ENCODE results near the gene MB.
"Not testable (repeated sequence)": the region's sequence is repeated elsewhere in the genome, so short reads cannot be mapped to it uniquely, and the experiment has no call there.

Gene MB

DNA sequence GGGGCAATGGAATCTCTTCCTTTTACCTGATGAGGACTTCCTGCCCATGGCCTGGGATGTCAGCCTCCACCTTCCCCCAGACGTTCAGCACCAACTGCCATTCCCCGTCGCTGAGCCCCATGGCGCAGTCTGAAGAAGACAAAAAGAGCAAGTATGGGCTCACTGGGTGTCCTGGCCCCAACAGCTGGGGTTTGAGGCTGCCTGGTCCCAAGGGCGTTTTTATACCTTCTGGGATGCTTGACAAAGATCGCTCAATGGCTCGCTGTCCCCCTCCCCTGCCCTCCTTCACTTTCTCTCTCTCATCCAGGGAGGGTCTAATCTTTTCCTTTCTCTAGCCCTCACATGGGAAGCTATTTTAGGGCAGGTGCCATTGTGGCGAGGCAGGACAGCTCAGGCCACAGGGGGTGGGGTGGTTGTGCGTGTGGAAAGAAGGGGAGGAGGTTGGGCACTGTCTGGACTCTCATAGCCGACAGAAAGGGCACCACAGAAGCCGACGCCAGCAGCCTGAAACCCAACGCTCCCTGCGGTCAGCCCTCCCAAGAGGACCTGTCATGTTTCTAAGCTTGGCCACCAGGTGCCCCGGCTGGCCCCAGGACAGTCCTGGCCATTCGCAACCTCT lies at the start of gene MB:
Gene MB, minus strand, starts transcription at position 193 of the 619 bp plus-strand sequence. Its CDS starts 72 bp downstream, at position 121.
- TF ChIP-seq FOXP2 (optimal IDR thresholded peaks at IDR 0.05; ENCODE audit: control extremely low read depth, extremely low read length, insufficient read depth) (no peak), POLR2AphosphoS5 (IDR thresholded peaks at IDR 0.05; ENCODE audit: borderline replicate concordance, low read depth, low read length) (no peak), EZH2 (IDR thresholded peaks at IDR 0.05) (no peak)
- DNase-seq (ENCODE audit: low read depth, low spot score) = no peak

DNA sequence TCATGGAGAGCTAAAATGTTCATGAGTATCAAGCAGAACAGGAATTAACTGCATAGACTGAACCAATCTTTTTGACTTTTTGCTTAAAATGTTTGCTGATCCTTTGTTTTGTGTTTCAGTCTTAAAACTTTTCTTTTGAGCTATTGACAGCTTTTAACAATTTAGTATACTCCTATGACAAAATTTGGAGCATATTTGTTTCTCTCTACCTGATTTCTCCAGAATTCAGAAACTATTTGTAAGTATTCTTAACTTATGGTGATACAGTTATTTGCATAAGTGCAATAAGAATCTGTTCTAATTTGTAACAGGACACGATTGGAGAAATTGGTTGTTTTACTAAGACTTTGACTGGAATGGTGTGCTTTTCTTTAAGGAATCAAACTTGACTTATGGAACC lies 49.6 kb upstream of the MB start:
- not testable (repeated sequence) for H3K27ac ChIP-seq; DNase-seq (ENCODE audit: low read depth, low spot score); H3K4me3 ChIP-seq; H3K9ac ChIP-seq (ENCODE audit: insufficient read length); H3K36me3 ChIP-seq (ENCODE audit: insufficient read depth, low read length)
- peaks cover 15% of the 10 kb centered on the region; the same call in 1 of the 2 replicates for H3K9me3 ChIP-seq (ENCODE audit: low read depth, low read length)

More for the DNA sequence above, at the start of gene MB:
- no peaks in the 10 kb centered on the region for H3K9me3 ChIP-seq (ENCODE audit: low read depth, low read length)
- no peak within 1 kb of the TSS for H3K9ac ChIP-seq (ENCODE audit: insufficient read length)
- H3K36me3 ChIP-seq (ENCODE audit: insufficient read depth, low read length) = no peaks in the 10 kb centered on the region
- H3K27ac ChIP-seq = no peak within 1 kb of the TSS
- H3K4me3 ChIP-seq = no peak within 1 kb of the TSS

DNA sequence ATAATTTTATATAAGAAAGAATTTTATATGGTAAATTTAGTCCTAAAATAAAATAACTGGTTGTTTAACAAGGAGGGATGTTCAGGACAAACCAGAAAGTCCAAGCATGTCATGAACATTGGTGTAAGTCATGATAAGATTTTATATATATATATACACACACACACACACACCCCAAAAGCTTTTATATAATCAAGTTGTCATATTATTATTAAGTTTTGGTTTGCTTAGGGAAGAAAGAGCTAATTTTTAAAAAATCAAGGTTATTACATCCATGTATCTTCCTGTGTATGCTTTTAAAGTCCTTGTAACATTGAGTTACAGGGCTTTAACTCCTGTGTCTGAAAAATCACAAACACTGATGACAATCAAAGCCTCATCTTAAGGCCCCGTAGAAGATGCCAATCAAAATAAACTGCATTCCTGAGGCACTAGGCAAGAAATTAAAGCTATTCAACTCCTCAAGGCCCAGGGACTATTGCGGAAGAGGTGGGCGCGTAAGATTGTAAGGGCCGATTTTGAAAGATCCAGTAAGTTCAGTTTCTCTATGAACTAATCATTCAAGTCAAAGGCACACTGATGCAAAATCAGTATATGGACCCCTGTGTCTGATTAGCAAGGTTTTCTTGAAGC lies 47.9 kb upstream of the MB start:
- H3K9ac ChIP-seq (ENCODE audit: insufficient read length) = no peak overlapping the region
- TF ChIP-seq EZH2 (IDR thresholded peaks at IDR 0.05) = no peak
- TF ChIP-seq POLR2AphosphoS5 (IDR thresholded peaks at IDR 0.05; ENCODE audit: borderline replicate concordance, low read depth, low read length) = no peak
- TF ChIP-seq FOXP2 (optimal IDR thresholded peaks at IDR 0.05; ENCODE audit: control extremely low read depth, extremely low read length, insufficient read depth) = no peak
- no peak overlapping the region for H3K27ac ChIP-seq
- DNase-seq (ENCODE audit: low read depth, low spot score) = no peak
- H3K9me3 ChIP-seq (ENCODE audit: low read depth, low read length) = peaks cover 15% of the 10 kb centered on the region; the same call in 1 of the 2 replicates
- no peak overlapping the region for H3K4me3 ChIP-seq
- no peaks in the 10 kb centered on the region for H3K36me3 ChIP-seq (ENCODE audit: insufficient read depth, low read length)

DNA sequence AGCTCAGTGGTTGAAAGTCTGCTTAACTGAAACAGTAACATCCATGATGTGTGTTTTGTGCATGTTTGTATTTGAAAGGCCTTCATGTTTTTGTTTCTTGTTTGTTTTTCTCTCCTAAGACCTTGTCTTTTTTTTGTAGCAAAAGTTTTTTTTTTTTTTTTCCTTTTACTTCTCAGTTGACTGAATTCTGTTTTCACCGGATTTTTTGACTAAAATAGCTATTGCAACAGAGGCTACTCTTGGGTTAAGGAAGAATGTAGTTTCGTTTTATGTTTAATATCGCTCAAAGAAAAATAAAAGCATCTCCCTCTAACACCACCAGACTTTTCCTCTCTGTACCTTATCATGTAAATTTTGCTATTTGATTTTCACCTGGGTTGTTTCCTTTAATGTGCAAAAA lies 46.2 kb upstream of the MB start:
- no peak for DNase-seq (ENCODE audit: low read depth, low spot score)
- H3K9me3 ChIP-seq (ENCODE audit: low read depth, low read length) = peaks cover 18% of the 10 kb centered on the region; the same call in 1 of the 2 replicates
- no peak overlapping the region for H3K9ac ChIP-seq (ENCODE audit: insufficient read length)
- no peak overlapping the region for H3K4me3 ChIP-seq
- H3K36me3 ChIP-seq (ENCODE audit: insufficient read depth, low read length) = peaks cover 6% of the 10 kb centered on the region; the same call in 1 of the 2 replicates
- TF ChIP-seq POLR2AphosphoS5 (IDR thresholded peaks at IDR 0.05; ENCODE audit: borderline replicate concordance, low read depth, low read length) (no peak), EZH2 (IDR thresholded peaks at IDR 0.05) (no peak), FOXP2 (optimal IDR thresholded peaks at IDR 0.05; ENCODE audit: control extremely low read depth, extremely low read length, insufficient read depth) (no peak)
- no peak overlapping the region for H3K27ac ChIP-seq

DNA sequence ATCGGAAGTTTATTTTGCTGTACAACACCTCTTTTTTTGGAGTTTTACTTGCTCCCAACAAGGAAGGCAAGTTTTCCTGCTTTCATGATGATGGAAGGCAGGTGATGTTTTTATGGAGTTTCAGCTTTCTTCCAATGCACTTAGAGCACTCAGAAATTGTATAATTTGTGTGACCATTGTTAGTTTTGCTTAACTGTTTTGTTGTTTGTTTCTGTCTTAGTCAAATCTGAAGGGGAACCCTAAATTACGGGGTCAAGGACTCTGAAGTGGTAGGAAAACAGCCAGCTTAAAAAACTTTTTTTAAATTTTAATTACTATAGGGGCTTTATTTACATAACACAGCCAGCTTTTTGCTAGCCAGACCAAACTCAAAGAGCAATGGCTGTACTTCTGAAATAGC lies 45.8 kb upstream of the MB start:
- Histone ChIP-seq H3K9me3 (ENCODE audit: low read depth, low read length) (peaks cover 18% of the 10 kb centered on the region; the same call in 1 of the 2 replicates), H3K27ac (no peak overlapping the region), H3K4me3 (no peak overlapping the region)

DNA sequence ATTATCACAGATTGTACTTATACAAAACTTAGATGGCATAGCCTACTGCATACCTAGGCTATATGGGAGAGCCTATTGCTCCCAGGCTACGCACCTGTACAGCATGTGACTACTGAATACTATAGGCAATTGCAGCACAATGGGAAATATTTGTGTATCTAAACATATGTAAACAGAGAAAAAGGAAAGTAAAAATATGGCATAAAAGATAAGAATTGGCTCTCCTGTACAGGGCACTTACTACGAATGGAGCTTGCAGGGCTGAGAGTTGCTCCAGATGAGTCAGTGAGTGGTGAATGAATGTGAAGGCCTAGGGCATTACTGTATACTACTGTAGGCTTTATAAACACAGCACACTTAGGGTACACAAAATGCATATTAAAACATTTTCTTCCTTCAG lies 44.3 kb upstream of the MB start:
- peaks cover 18% of the 10 kb centered on the region; the same call in 1 of the 2 replicates for H3K9me3 ChIP-seq (ENCODE audit: low read depth, low read length)
- no peak overlapping the region for H3K4me3 ChIP-seq
- no peak for DNase-seq (ENCODE audit: low read depth, low spot score)
- H3K27ac ChIP-seq = peak overlapping the region; percentile 93
- no peak for TF ChIP-seq FOXP2 (optimal IDR thresholded peaks at IDR 0.05; ENCODE audit: control extremely low read depth, extremely low read length, insufficient read depth)
- TF ChIP-seq EZH2 (IDR thresholded peaks at IDR 0.05) = no peak
- H3K36me3 ChIP-seq (ENCODE audit: insufficient read depth, low read length) = peaks cover 6% of the 10 kb centered on the region; the same call in 1 of the 2 replicates
- H3K9ac ChIP-seq (ENCODE audit: insufficient read length) = no peak overlapping the region

More for the DNA sequence above, 45.8 kb upstream of the MB start:
- H3K36me3 ChIP-seq (ENCODE audit: insufficient read depth, low read length) = peaks cover 6% of the 10 kb centered on the region; the same call in 1 of the 2 replicates
- DNase-seq (ENCODE audit: low read depth, low spot score) = no peak
- no peak overlapping the region for H3K9ac ChIP-seq (ENCODE audit: insufficient read length)
- no peak for TF ChIP-seq EZH2 (IDR thresholded peaks at IDR 0.05)
- TF ChIP-seq POLR2AphosphoS5 (IDR thresholded peaks at IDR 0.05; ENCODE audit: borderline replicate concordance, low read depth, low read length) = no peak
- no peak for TF ChIP-seq FOXP2 (optimal IDR thresholded peaks at IDR 0.05; ENCODE audit: control extremely low read depth, extremely low read length, insufficient read depth)

DNA sequence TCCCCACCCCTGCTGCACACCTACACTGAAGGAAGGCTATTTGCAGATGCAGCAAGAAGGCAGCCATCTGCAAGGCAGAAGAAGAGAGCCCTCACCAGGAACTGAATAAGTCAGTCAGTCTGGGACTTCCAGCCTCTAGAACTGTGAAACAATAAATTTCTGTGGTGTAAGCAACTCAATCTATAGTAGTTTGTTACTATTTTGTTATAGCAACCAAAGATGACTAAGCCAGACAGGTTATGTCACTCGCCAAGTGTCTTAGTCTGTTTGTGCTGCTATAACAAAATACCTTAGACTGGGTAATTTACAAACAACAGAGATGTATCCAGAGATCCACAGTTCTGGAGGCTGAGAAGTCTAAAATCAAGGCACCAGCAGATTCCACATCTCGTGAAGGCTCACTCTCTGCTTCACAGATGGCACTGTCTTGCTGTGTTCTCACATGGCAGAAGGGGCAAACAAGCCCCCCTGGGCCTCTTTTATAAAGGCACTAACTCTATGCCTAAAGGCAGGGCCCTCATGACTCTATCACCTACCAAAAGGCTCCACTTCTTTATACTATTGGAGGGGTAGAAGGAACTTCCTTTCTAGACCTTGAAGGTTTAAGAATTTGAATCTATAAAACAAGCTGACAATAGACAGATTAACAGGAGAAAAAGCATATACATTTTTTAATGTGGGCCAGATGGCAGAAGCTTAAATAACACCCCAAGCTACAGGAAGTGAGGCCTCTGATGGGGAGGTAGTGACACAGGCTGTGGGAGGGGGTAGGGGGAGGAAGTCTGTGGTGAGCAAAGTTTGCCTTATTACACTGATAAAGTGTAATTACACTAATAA lies 43.4 kb upstream of the MB start:
- peak; percentile 90 for DNase-seq (ENCODE audit: low read depth, low spot score)
- Histone ChIP-seq H3K4me3 (peak overlapping the region; percentile 34), H3K9me3 (ENCODE audit: low read depth, low read length) (peaks cover 18% of the 10 kb centered on the region; the same call in 1 of the 2 replicates), H3K9ac (ENCODE audit: insufficient read length) (no peak overlapping the region), H3K36me3 (ENCODE audit: insufficient read depth, low read length) (peaks cover 6% of the 10 kb centered on the region; the same call in 1 of the 2 replicates), H3K27ac (peak overlapping the region; percentile 93)
- no peak for TF ChIP-seq POLR2AphosphoS5 (IDR thresholded peaks at IDR 0.05; ENCODE audit: borderline replicate concordance, low read depth, low read length)
- TF ChIP-seq EZH2 (IDR thresholded peaks at IDR 0.05) = no peak
- peak; percentile 54 for TF ChIP-seq FOXP2 (optimal IDR thresholded peaks at IDR 0.05; ENCODE audit: control extremely low read depth, extremely low read length, insufficient read depth)

Data from SK-N-MC (cell line).